ENCODE measurements around the gene ANXA1. TPM values are rescaled to one million over a fixed set of nuclear protein-coding genes. Genes with fewer than 3 reads are reported as not detected.

The ANXA1 gene
- total and polyA plus RNA-seq, 2 donors (not counting 1 experiment from before 2014, with no cell fraction given), result 817 to 966 TPM

GRCh38 chr9:73156865-73157187 is 5.2 kb downstream of the ANXA1 start:
- DNase-seq (ENCODE audit: low read depth in 2 of 2), result no peak
- Histone ChIP-seq H3K79me2 (ENCODE audit: control insufficient read depth, insufficient read depth, low read length) (peaks cover 76% of the 10 kb centered on the region), H3K4me3 (replicated peaks in 1 of 4; ENCODE audit: control extremely low read depth in 1 of 4, insufficient read depth in 1 of 4, low read depth in 3 of 4, low read length in 4 of 4) (peak overlapping the region in 2 of 4 experiments; percentile 23 to 41), H3K36me3 (ENCODE audit: control insufficient read depth, insufficient read depth, low read length) (peaks cover 18% of the 10 kb centered on the region), H3K27me3 (ENCODE audit: control insufficient read depth, insufficient read depth, low read length) (no peaks in the 10 kb centered on the region), H3K9ac (ENCODE audit: insufficient read depth, low read length) (no peak overlapping the region), H3K27ac (ENCODE audit: insufficient read depth, low read length) (no peak overlapping the region), H3K4me1 (ENCODE audit: control insufficient read depth, extremely low read depth, insufficient read depth, low read length) (peaks cover 3% of the 10 kb centered on the region), H3K4me2 (ENCODE audit: extremely low read depth, insufficient read depth, low read length) (no peak overlapping the region), H2AFZ (ENCODE audit: low read length) (no peak overlapping the region), H3K9me3 (ENCODE audit: control insufficient read depth, insufficient read depth, low read depth, low read length) (no peaks in the 10 kb centered on the region), H4K20me1 (ENCODE audit: control insufficient read depth, extremely low read depth, insufficient read depth, low read length) (peaks cover 7% of the 10 kb centered on the region)
- TF ChIP-seq CTCF (conservative IDR thresholded peaks at IDR 0.05 in 1 of 2, IDR thresholded peaks at IDR 0.05 in 1 of 2; ENCODE audit: low read depth in 1 of 2, low read length in 2 of 2), result no peak
- no peak for TF ChIP-seq EZH2 (IDR thresholded peaks at IDR 0.05; ENCODE audit: low read length, missing control alignments)

- no peak overlapping the region for H2AFZ ChIP-seq (ENCODE audit: low read length)
- H3K4me1 ChIP-seq (ENCODE audit: control insufficient read depth, extremely low read depth, insufficient read depth, low read length), result peaks cover 3% of the 10 kb centered on the region
- H3K27ac ChIP-seq (ENCODE audit: insufficient read depth, low read length), result no peak overlapping the region
- H3K9me3 ChIP-seq (ENCODE audit: control insufficient read depth, insufficient read depth, low read depth, low read length), result no peaks in the 10 kb centered on the region
- TF ChIP-seq CTCF (conservative IDR thresholded peaks at IDR 0.05 in 1 of 2, IDR thresholded peaks at IDR 0.05 in 1 of 2; ENCODE audit: low read depth in 1 of 2, low read length in 2 of 2), result no peak
- no peak for TF ChIP-seq EZH2 (IDR thresholded peaks at IDR 0.05; ENCODE audit: low read length, missing control alignments)
- peak overlapping the region in 2 of 4 experiments; percentile 3 to 18 for H3K4me3 ChIP-seq (replicated peaks in 1 of 4; ENCODE audit: control extremely low read depth in 1 of 4, insufficient read depth in 1 of 4, low read depth in 3 of 4, low read length in 4 of 4)
- DNase-seq (ENCODE audit: low read depth in 2 of 2), result peak in 1 of 2 donors; percentile 49
- peaks cover 20% of the 10 kb centered on the region for H3K36me3 ChIP-seq (ENCODE audit: control insufficient read depth, insufficient read depth, low read length)
- H3K27me3 ChIP-seq (ENCODE audit: control insufficient read depth, insufficient read depth, low read length), result no peaks in the 10 kb centered on the region
- peak overlapping the region; percentile 7 for H3K4me2 ChIP-seq (ENCODE audit: extremely low read depth, insufficient read depth, low read length)
- no peak overlapping the region for H3K9ac ChIP-seq (ENCODE audit: insufficient read depth, low read length)
- H3K79me2 ChIP-seq (ENCODE audit: control insufficient read depth, insufficient read depth, low read length), result peaks cover 66% of the 10 kb centered on the region
- peaks cover 7% of the 10 kb centered on the region for H4K20me1 ChIP-seq (ENCODE audit: control insufficient read depth, extremely low read depth, insufficient read depth, low read length)
These were observed 6.1 kb downstream of the ANXA1 start for GRCh38 chr9:73157811-73158210.

GRCh38 chr9:73158723-73159122 is 7.1 kb downstream of the ANXA1 start:
- peaks cover 57% of the 10 kb centered on the region for H3K79me2 ChIP-seq (ENCODE audit: control insufficient read depth, insufficient read depth, low read length)
- H3K27me3 ChIP-seq (ENCODE audit: control insufficient read depth, insufficient read depth, low read length), result no peaks in the 10 kb centered on the region
- no peak for DNase-seq (ENCODE audit: low read depth in 2 of 2)
- H3K4me3 ChIP-seq (replicated peaks in 1 of 4; ENCODE audit: control extremely low read depth in 1 of 4, insufficient read depth in 1 of 4, low read depth in 3 of 4, low read length in 4 of 4), result no peak overlapping the region
- peaks cover 7% of the 10 kb centered on the region for H4K20me1 ChIP-seq (ENCODE audit: control insufficient read depth, extremely low read depth, insufficient read depth, low read length)
- no peak overlapping the region for H2AFZ ChIP-seq (ENCODE audit: low read length)
- peaks cover 25% of the 10 kb centered on the region for H3K36me3 ChIP-seq (ENCODE audit: control insufficient read depth, insufficient read depth, low read length)
- H3K27ac ChIP-seq (ENCODE audit: insufficient read depth, low read length), result no peak overlapping the region
- peaks cover 3% of the 10 kb centered on the region for H3K4me1 ChIP-seq (ENCODE audit: control insufficient read depth, extremely low read depth, insufficient read depth, low read length)
- H3K9ac ChIP-seq (ENCODE audit: insufficient read depth, low read length), result no peak overlapping the region
- no peaks in the 10 kb centered on the region for H3K9me3 ChIP-seq (ENCODE audit: control insufficient read depth, insufficient read depth, low read depth, low read length)
- TF ChIP-seq EZH2 (IDR thresholded peaks at IDR 0.05; ENCODE audit: low read length, missing control alignments), result no peak
- TF ChIP-seq CTCF (conservative IDR thresholded peaks at IDR 0.05 in 1 of 2, IDR thresholded peaks at IDR 0.05 in 1 of 2; ENCODE audit: low read depth in 1 of 2, low read length in 2 of 2), result no peak
- H3K4me2 ChIP-seq (ENCODE audit: extremely low read depth, insufficient read depth, low read length), result no peak overlapping the region
